ENCODE results near the gene UNC119B.
A peak's percentile ranks its signal among the peaks of the same experiment; 100 is the strongest.
"Not testable (repeated sequence)": the region's sequence is repeated elsewhere in the genome, so short reads cannot be mapped to it uniquely, and the experiment has no call there.

Gene UNC119B

GRCh38 chr12:120710031-120710804 is at the start of gene UNC119B:
Gene UNC119B (plus strand): TSS chr12:120710458. CDS start chr12:120710475, 17 bp downstream.
- peak; percentile 94 for DNase-seq (ENCODE audit: low spot score)

GRCh38 chr12:120661432-120661831 is 48.8 kb upstream of the UNC119B start:
- no peak for DNase-seq (ENCODE audit: low spot score)

GRCh38 chr12:120662879-120663278 is 47.4 kb upstream of the UNC119B start:
- no peak for DNase-seq (ENCODE audit: low spot score)

GRCh38 chr12:120663741-120664140 is 46.5 kb upstream of the UNC119B start:
- DNase-seq (ENCODE audit: low spot score), result no peak

GRCh38 chr12:120666571-120667390 is 43.5 kb upstream of the UNC119B start:
- DNase-seq (ENCODE audit: low spot score), result no peak

GRCh38 chr12:120668091-120668867 is 42.0 kb upstream of the UNC119B start:
- DNase-seq (ENCODE audit: low spot score), result no peak

GRCh38 chr12:120668868-120669840 is 41.1 kb upstream of the UNC119B start:
- peak; percentile 90 for DNase-seq (ENCODE audit: low spot score)

- DNase-seq (ENCODE audit: low spot score), result not testable (repeated sequence)
Observed at GRCh38 chr12:120670237-120670636, 40.0 kb upstream of the UNC119B start.

- DNase-seq (ENCODE audit: low spot score), result no peak
Observed at GRCh38 chr12:120670667-120671066, 39.6 kb upstream of the UNC119B start.

GRCh38 chr12:120674097-120674636 is 36.1 kb upstream of the UNC119B start:
- DNase-seq (ENCODE audit: low spot score), result peak; percentile 64

GRCh38 chr12:120677765-120678473 is 32.3 kb upstream of the UNC119B start:
- no peak for DNase-seq (ENCODE audit: low spot score)

- DNase-seq (ENCODE audit: low spot score), result no peak
Observed at GRCh38 chr12:120678572-120678971, 31.7 kb upstream of the UNC119B start.

- no peak for DNase-seq (ENCODE audit: low spot score)
Observed at GRCh38 chr12:120680165-120680738, 30.0 kb upstream of the UNC119B start.

GRCh38 chr12:120684523-120684932 is 25.7 kb upstream of the UNC119B start:
- DNase-seq (ENCODE audit: low spot score), result no peak

GRCh38 chr12:120685522-120685921 is 24.7 kb upstream of the UNC119B start:
- no peak for DNase-seq (ENCODE audit: low spot score)

GRCh38 chr12:120686151-120686689 is 24.0 kb upstream of the UNC119B start:
- peak; percentile 98 for DNase-seq (ENCODE audit: low spot score)

GRCh38 chr12:120686690-120687577 is 23.3 kb upstream of the UNC119B start, which contains the start of gene MLEC:
Gene MLEC (plus strand): TSS chr12:120687149. CDS start chr12:120687297, 148 bp downstream.
- peak; percentile 100 for DNase-seq (ENCODE audit: low spot score)

GRCh38 chr12:120687578-120688289 is 22.5 kb upstream of the UNC119B start:
- no peak for DNase-seq (ENCODE audit: low spot score)

All from D341Med (cell line).